IMR-90 (cell line): ENCODE measurements around the gene DLAT.

Experiments used
- NFE2L2 ChIP-seq: fragments of 150-350 bp; IDR thresholded peaks from 2 replicates; pipeline ENCODE4 v1.6.1; 2016; ENCODE audit warnings: low read depth, mild to moderate bottlenecking, low read length
- POLR2A ChIP-seq: IDR thresholded peaks from 2 replicates; pipeline ENCODE4 v1.6.1; 2012; ENCODE audit warnings: mild to moderate bottlenecking, low read depth, low read length
- RAD21 ChIP-seq: IDR thresholded peaks from 2 replicates; pipeline ENCODE4 v1.6.1; 2012; ENCODE audit warnings: low read length, improper control_type of control experiment
- RCOR1 ChIP-seq: IDR thresholded peaks from 2 replicates; pipeline ENCODE4 v1.6.1; 2012; ENCODE audit warnings: mild to moderate bottlenecking, low read length, improper control_type of control experiment; ENCODE audit not compliant: insufficient replicate concordance
- USF2 ChIP-seq: fragments of 150-350 bp; IDR thresholded peaks from 2 replicates; pipeline ENCODE4 v1.6.1; 2017; ENCODE audit warnings: mild to moderate bottlenecking, antibody characterized with exemption, low read length, low read depth
- TF ChIP-seq, protein P1 (sequence below): conservative IDR thresholded peaks from 2 replicates; pipeline ENCODE4 v1.5.1; 2012; ENCODE audit warnings: mild to moderate bottlenecking, low read depth, low read length, improper control_type of control experiment
- TF ChIP-seq, protein P2 (sequence below): fragments of 150-350 bp; IDR thresholded peaks from 2 replicates; pipeline ENCODE4 v1.6.1; 2016; ENCODE audit warnings: low read depth, mild to moderate bottlenecking, low read length, moderate library complexity, borderline replicate concordance

DNA sequence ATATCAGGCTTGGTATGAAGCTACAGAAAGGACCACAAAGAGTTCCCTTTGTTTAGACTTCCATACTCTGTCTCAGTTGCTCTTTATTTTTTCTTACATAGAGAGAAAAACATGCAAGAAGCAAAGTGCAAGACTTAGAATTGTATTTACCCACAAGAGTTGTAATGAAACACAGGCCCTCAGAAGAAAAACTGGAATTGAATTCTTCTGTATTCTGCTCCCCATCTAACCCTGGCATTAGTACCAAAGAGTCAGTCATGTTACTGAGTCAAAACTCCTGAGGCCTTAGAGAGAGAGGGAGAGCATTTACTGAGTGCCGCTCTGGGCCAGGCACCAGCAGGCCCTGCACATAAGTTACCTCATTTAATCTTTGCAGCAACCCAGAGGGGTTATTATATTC lies 43.9 kb upstream of the DLAT start:
- TF ChIP-seq, protein P1, sequence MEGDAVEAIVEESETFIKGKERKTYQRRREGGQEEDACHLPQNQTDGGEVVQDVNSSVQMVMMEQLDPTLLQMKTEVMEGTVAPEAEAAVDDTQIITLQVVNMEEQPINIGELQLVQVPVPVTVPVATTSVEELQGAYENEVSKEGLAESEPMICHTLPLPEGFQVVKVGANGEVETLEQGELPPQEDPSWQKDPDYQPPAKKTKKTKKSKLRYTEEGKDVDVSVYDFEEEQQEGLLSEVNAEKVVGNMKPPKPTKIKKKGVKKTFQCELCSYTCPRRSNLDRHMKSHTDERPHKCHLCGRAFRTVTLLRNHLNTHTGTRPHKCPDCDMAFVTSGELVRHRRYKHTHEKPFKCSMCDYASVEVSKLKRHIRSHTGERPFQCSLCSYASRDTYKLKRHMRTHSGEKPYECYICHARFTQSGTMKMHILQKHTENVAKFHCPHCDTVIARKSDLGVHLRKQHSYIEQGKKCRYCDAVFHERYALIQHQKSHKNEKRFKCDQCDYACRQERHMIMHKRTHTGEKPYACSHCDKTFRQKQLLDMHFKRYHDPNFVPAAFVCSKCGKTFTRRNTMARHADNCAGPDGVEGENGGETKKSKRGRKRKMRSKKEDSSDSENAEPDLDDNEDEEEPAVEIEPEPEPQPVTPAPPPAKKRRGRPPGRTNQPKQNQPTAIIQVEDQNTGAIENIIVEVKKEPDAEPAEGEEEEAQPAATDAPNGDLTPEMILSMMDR, result no peak
- TF ChIP-seq NFE2L2 (no peak), RCOR1 (no peak), USF2 (no peak), POLR2A (no peak), RAD21 (no peak)
- TF ChIP-seq, protein P2, sequence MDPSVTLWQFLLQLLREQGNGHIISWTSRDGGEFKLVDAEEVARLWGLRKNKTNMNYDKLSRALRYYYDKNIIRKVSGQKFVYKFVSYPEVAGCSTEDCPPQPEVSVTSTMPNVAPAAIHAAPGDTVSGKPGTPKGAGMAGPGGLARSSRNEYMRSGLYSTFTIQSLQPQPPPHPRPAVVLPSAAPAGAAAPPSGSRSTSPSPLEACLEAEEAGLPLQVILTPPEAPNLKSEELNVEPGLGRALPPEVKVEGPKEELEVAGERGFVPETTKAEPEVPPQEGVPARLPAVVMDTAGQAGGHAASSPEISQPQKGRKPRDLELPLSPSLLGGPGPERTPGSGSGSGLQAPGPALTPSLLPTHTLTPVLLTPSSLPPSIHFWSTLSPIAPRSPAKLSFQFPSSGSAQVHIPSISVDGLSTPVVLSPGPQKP, result no peak
